HepG2 (cell line): ENCODE measurements around the gene FAM53B. TPM values are rescaled to one million over a fixed set of nuclear protein-coding genes. Genes with fewer than 3 reads are reported as not detected.

Experiments
- ATAC-seq: fragments of 200-7000 bp; cut with Tn5 transposase; 3 replicates; pipeline ENCODE4 v1.9.1; 2020; ENCODE audit warnings: mild to moderate bottlenecking, moderate library complexity
- BruUV-seq: library from RNA; stranded (reverse); fragments of 400-500 nt; replicated peaks from 2 replicates; lab custom pipeline; 2021; lab: Mats Ljungman, UMichigan
- CTCF ChIA-PET: fragments of 300-600 bp; formaldehyde crosslinking; extraction: SDS; loops from one replicate; lab custom pipeline; 2021; ENCODE audit warnings: low total read pairs, inconsistent platforms, low intra/inter-chr PET ratio; lab: Yijun Ruan, JAX
- POLR2A ChIA-PET: fragments of 350-600 bp; sonication (Branson Sonifier 250); formaldehyde crosslinking; loops from one replicate; lab custom pipeline; 2020; ENCODE audit warnings: antibody characterized with exemption, inconsistent platforms; lab: Yijun Ruan, JAX
- DNase-seq: peaks from one replicate; pipeline ENCODE4 v3.0.0-alpha.2; 2015; ENCODE audit warnings: low spot score
- FAIRE-seq: peaks from 3 replicates; lab custom pipeline; 2011; peaks lifted over from hg19 to GRCh38; lab: Jason Lieb, UNC
- H2AFZ ChIP-seq: one replicate; pipeline ENCODE4 v1.6.1; 2011; ENCODE audit warnings: low read length, inconsistent platforms
- H3K27ac ChIP-seq: fragments of 300-600 bp; 3 replicates; pipeline ENCODE4 v1.8.0; 2011; ENCODE audit warnings: mixed run types, mild to moderate bottlenecking, mixed read lengths, low read length, inconsistent platforms; ENCODE audit not compliant: insufficient read depth; ENCODE audit errors: extremely low read length
- H3K27me3 ChIP-seq, 2 experiments: fragments of 200-600 bp in 1 of 2; 2 replicates in 1 of 2; 3 replicates in 1 of 2; pipeline versions ENCODE4 v1.6.0 to v1.8.0; 2011; ENCODE audit warnings: low read length in 2 of 2, mild to moderate bottlenecking in 2 of 2, moderate library complexity in 2 of 2, inconsistent platforms in 1 of 2; ENCODE audit not compliant: insufficient read depth in 2 of 2, control insufficient read depth in 1 of 2
- H3K36me3 ChIP-seq, 2 experiments: fragments of 200-600 bp in 1 of 2; replicated peaks in 1 of 2; 2 replicates in 1 of 2; 3 replicates in 1 of 2; pipeline versions ENCODE4 v1.5.1 to v1.8.0; 2011; ENCODE audit warnings: low read length in 2 of 2, inconsistent platforms in 1 of 2; ENCODE audit not compliant: insufficient read depth in 2 of 2, control insufficient read depth in 1 of 2
- H3K4me1 ChIP-seq: 2 replicates; pipeline ENCODE4 v1.5.1; 2012; ENCODE audit warnings: low read length, inconsistent platforms; ENCODE audit not compliant: insufficient read depth
- H3K4me2 ChIP-seq: 2 replicates; pipeline ENCODE4 v1.6.0; 2011; ENCODE audit warnings: low read depth, low read length, inconsistent platforms
- H3K4me3 ChIP-seq, 3 experiments: fragments of 200-600 bp in 1 of 3; sonication (generic), shearing (Covaris generic) in 1 of 3; replicated peaks in 1 of 3; 2 replicates each; pipeline ENCODE4 v1.5.1; 2011 to 2016; ENCODE audit warnings: low read length in 3 of 3, inconsistent platforms in 2 of 3, low read depth in 2 of 3, mild to moderate bottlenecking in 2 of 3, control low read depth in 1 of 3, mixed read lengths in 1 of 3; ENCODE audit not compliant: insufficient read depth in 1 of 3
- H3K79me2 ChIP-seq: one replicate; pipeline ENCODE4 v1.6.1; 2011; ENCODE audit warnings: low read length, inconsistent platforms; ENCODE audit not compliant: insufficient read depth
- H3K9ac ChIP-seq: 2 replicates; pipeline ENCODE4 v1.6.0; 2011; ENCODE audit warnings: mild to moderate bottlenecking, low read depth, low read length, inconsistent platforms; ENCODE audit not compliant: insufficient read depth
- H3K9me3 ChIP-seq: 2 replicates; pipeline ENCODE4 v1.5.1; 2012; ENCODE audit warnings: mild to moderate bottlenecking, low read length
- H4K20me1 ChIP-seq: 2 replicates; pipeline ENCODE4 v1.6.0; 2011; ENCODE audit warnings: inconsistent platforms, mild to moderate bottlenecking, low read length, moderate library complexity; ENCODE audit not compliant: insufficient read depth
- CEBPB ChIP-seq: IDR thresholded peaks from 2 replicates; pipeline ENCODE4 v1.6.1; 2011; ENCODE audit warnings: low read depth, low read length, improper control_type of control experiment, borderline replicate concordance
- KDM5B ChIP-seq: sonication (generic); formaldehyde crosslinking; IDR thresholded peaks from 2 replicates; pipeline ENCODE4 v1.4.0; 2020; ENCODE audit warnings: missing genetic modification reagents, mild to moderate bottlenecking, borderline replicate concordance
- NFATC3 ChIP-seq: sonication (generic); formaldehyde crosslinking; IDR thresholded peaks from 2 replicates; pipeline ENCODE4 v1.5.1; 2020; ENCODE audit warnings: mild to moderate bottlenecking, missing genetic modification reagents
- RFXANK ChIP-seq: IDR thresholded peaks from 2 replicates; pipeline ENCODE4 v1.6.1; 2016
- SCMH1 ChIP-seq: sonication (generic); formaldehyde crosslinking; IDR thresholded peaks from 2 replicates; pipeline ENCODE4 v1.9.0; 2021; ENCODE audit warnings: missing genetic modification reagents, mild to moderate bottlenecking, borderline replicate concordance
- SYNCRIP ChIP-seq: fragments of 200-400 bp; formaldehyde crosslinking; IDR thresholded peaks from 2 replicates; pipeline ENCODE4 v1.6.1; 2018; ENCODE audit warnings: mild to moderate bottlenecking, low read depth, low read length; ENCODE audit not compliant: insufficient read depth
- TOE1 ChIP-seq: sonication (generic); formaldehyde crosslinking; IDR thresholded peaks from 2 replicates; pipeline ENCODE4 v1.4.0; 2020; ENCODE audit warnings: mild to moderate bottlenecking, missing genetic modification reagents
- ZFP1 ChIP-seq: IDR thresholded peaks from 2 replicates; pipeline ENCODE4 v1.6.1; 2016
- ZMYM4 ChIP-seq: sonication (generic); formaldehyde crosslinking; IDR thresholded peaks from 2 replicates; pipeline ENCODE4 v1.8.1; 2023; ENCODE audit warnings: mild to moderate bottlenecking, missing genetic modification reagents
- ZNF121 ChIP-seq: sonication (generic); formaldehyde crosslinking; IDR thresholded peaks from 2 replicates; pipeline ENCODE4 v1.5.0; 2020; ENCODE audit warnings: mild to moderate bottlenecking, missing genetic modification reagents
- ZNF207 ChIP-seq: fragments of 450-650 bp; IDR thresholded peaks from 2 replicates; pipeline ENCODE4 v1.6.1; 2016; ENCODE audit warnings: antibody characterized with exemption, borderline replicate concordance
- ZNF446 ChIP-seq: sonication (generic); formaldehyde crosslinking; IDR thresholded peaks from 2 replicates; pipeline ENCODE4 v1.5.0; 2020; ENCODE audit warnings: mild to moderate bottlenecking, missing genetic modification reagents
- ZNF549 ChIP-seq: sonication (generic); formaldehyde crosslinking; IDR thresholded peaks from 2 replicates; pipeline ENCODE4 v1.5.0; 2020; ENCODE audit warnings: missing genetic modification reagents
- ZNF570 ChIP-seq: sonication (generic); formaldehyde crosslinking; IDR thresholded peaks from 2 replicates; pipeline ENCODE4 v1.4.0; 2020; ENCODE audit warnings: mild to moderate bottlenecking, missing genetic modification reagents, borderline replicate concordance
- WGBS: methylation state at CpG from one replicate; pipeline ENCODE4 v1.1.6; 2017; ENCODE audit warnings: low lambda C conversion rate; 5-methylcytosine and 5-hydroxymethylcytosine counted together
- in situ Hi-C: cut with HindIII; loops from 2 replicates; pipeline ENCODE4 v1.10.0; 2017; ENCODE audit warnings: low pct_unique_long_range_greater_than_20kb; ENCODE audit not compliant: extremely low pct_ligation_motif_present
- intact Hi-C: fragments of 100-400 bp; cut with micrococcal nuclease; formaldehyde crosslinking; loops from one replicate; pipeline ENCODE4 v1.10.0; 2022; ENCODE audit not compliant: unreplicated experiment
- polyA plus RNA-seq, 8 experiments: library from polyadenylated mRNA; depleted of rRNA in 3 of 8; stranded (reverse) in 7 of 8; unstranded in 1 of 8; fragments of >200 nt; fragmentation: Illumina TruSeq in 4 of 8; extraction: Trizol in 4 of 8; gene quantifications; 2 replicates each; pipeline versions ENCODE4 v1.2.1 to v1.2.3, GENCODE V29; 2011 to 2016; ENCODE audit warnings: low read depth in 4 of 8, missing spikeins in 1 of 8, mixed read lengths in 1 of 8; ENCODE audit not compliant: insufficient read depth in 1 of 8
- total RNA-seq, 5 experiments: library from RNA; depleted of rRNA; stranded (reverse); fragments of >200 nt; fragmentation: Illumina TruSeq; extraction: Trizol; gene quantifications; 2 replicates each; pipeline ENCODE4 v1.2.3, GENCODE V29; 2016; ENCODE audit warnings: low read depth in 1 of 5

The FAM53B gene
- total and polyA plus RNA-seq, 2 of the 13 experiments (the other 11 are each of a cell fraction or from before 2014, with no cell fraction given) = 6.4 to 19.3 TPM

DNA sequence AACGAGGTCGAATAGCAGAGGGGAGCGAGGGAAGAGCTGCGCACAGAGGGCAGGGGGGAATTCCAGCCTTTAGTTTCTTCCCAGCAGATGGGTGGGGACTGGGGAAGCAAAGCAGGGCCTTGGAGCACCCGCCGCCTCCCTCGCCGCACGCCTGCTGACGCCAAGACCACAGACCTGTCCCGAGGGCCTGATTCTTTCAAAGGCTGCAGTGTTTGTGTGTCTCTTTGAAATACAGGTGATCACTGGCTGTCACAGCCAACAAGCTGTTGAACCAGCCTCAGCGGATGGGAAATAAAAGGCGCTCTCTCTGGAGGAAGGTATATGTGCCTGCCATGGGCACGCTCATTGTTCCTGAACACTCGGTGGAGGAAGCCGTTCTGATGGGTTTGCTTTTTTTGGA lies 119.3 kb downstream of the FAM53B start:
- 99% methylated on average over 12 of the region's 16 CpGs for WGBS
- CTCF ChIA-PET = no interaction called here
- no peaks in the 10 kb centered on the region for H3K9me3 ChIP-seq
- intact Hi-C loops = no loop called here
- ATAC-seq (no peak), DNase-seq (no peak), FAIRE-seq (no peak)
- no peak overlapping the region for H3K4me3 ChIP-seq
- H3K36me3 ChIP-seq = peaks cover 7 to 11% of the 10 kb centered on the region in 2 experiments; a peak in 4 of 5 replicates
- no peak overlapping the region for H3K4me2 ChIP-seq
- POLR2A ChIA-PET = no interaction called here
- H3K4me1 ChIP-seq = no peaks in the 10 kb centered on the region
- no peak overlapping the region for H2AFZ ChIP-seq
- BruUV-seq = no TSS peak
- no peaks in the 10 kb centered on the region for H3K27me3 ChIP-seq
- TF ChIP-seq ZMYM4 (CRISPR knock-in tag) = no peak
- TF ChIP-seq KDM5B (CRISPR knock-in tag) = no peak
- TF ChIP-seq ZNF570 (CRISPR knock-in tag) = no peak
- TF ChIP-seq CEBPB = no peak
- no peak for TF ChIP-seq ZFP1
- TF ChIP-seq RFXANK = no peak
- no peak for TF ChIP-seq ZNF446 (CRISPR knock-in tag)
- TF ChIP-seq SCMH1 = no peak
- no peak for TF ChIP-seq NFATC3 (CRISPR knock-in tag)
- TF ChIP-seq TOE1 (CRISPR knock-in tag) = no peak
- no peak for TF ChIP-seq ZNF121 (CRISPR knock-in tag)
- TF ChIP-seq SYNCRIP = no peak
- no peak for TF ChIP-seq ZNF207
- no peak for TF ChIP-seq ZNF549
- no peak overlapping the region for H3K9ac ChIP-seq
- in situ Hi-C loops = no loop called here
- H3K27ac ChIP-seq = no peak overlapping the region
- no peaks in the 10 kb centered on the region for H4K20me1 ChIP-seq
- no peaks in the 10 kb centered on the region for H3K79me2 ChIP-seq
